Gastroesophageal sphincter (tissue), 3 donors: ENCODE data around the gene MT4.

ENCODE experiments used
- CTCF ChIP-seq, 4 experiments: fragments of 200-600 bp in 2 of 4; fragments of 450-650 bp in 2 of 4; sonication (generic) in 1 of 4; IDR thresholded peaks; one replicate each; pipeline ENCODE4 v1.5.1; 2017 to 2019; ENCODE audit warnings: antibody characterized with exemption in 4 of 4, mild to moderate bottlenecking in 2 of 4, moderate library complexity in 2 of 4
- EP300 ChIP-seq: sonication (generic); formaldehyde crosslinking; IDR thresholded peaks from one replicate; pipeline ENCODE4 v1.6.1; 2017; ENCODE audit warnings: antibody characterized with exemption, mild to moderate bottlenecking

- no peak for TF ChIP-seq CTCF (IDR thresholded peaks at IDR 0.05)
- TF ChIP-seq EP300, result no peak
Observed at GRCh38 chr16:56611281-56611833, 46.5 kb downstream of the MT4 start.
